ENCODE results near the gene GMNN.
"Not testable (repeated sequence)": the region's sequence is repeated elsewhere in the genome, so short reads cannot be mapped to it uniquely, and the experiment has no call there.

Gene GMNN

DNA sequence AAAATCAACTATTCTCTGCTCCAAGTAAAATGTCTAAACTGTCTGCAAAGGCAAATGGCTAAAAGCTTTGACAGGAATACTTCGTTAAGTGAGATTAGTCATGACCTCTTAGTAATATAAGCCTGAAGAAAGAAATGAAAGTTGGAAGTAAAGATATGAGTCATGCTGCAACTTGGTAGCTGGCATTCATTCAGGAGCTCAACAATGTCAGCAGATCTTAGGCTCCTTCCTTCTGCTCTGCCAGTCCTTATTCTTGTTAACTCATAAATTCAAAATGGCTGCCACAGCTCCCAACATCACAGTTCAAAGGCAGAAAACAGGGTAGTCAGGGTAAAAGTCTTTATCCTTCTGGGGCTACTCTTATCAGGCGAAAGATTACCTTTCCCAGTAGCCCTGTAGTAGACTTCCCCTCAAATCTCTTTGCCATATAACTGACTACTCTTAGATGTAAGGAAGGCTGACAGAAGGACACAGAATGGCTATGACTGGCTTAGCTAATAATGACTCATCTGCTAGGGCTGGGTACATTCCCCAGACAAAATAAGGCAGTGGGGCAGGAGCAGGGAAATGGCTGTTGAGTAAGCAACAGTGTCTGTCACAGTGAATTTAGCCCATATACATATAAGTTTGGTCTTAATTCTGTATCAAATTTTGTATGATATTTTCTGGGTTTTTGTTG lies 31.3 kb upstream of the GMNN start:
- H3K4me3 ChIP-seq (ENCODE audit: low read depth, low read length), result peak overlapping the region; percentile 17
- DNase-seq (ENCODE audit: low read depth), result peak; percentile 97
- no peak for TF ChIP-seq CTCF (conservative IDR thresholded peaks at IDR 0.05; ENCODE audit: low read depth, low read length)

DNA sequence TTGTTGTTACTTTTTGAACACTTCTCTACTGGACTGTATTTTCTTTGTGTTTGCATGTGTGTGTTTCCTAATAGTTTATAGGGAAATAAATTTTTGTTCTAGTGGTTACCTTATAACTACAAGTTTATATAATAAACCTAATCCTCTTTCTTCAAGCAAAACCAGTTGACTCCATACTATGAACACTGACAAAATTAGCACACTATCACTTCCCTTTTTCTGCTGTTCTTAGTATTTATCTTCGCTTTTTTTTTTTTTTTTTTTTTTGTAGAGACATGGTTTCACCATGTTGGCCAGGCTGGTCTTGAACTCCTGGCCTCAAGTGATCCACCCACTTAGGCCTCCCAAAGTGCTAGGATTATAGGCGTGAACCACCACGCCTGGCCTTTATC lies 30.8 kb upstream of the GMNN start:
- no peak for TF ChIP-seq CTCF (conservative IDR thresholded peaks at IDR 0.05; ENCODE audit: low read depth, low read length)
- DNase-seq (ENCODE audit: low read depth), result no peak
- no peak overlapping the region for H3K4me3 ChIP-seq (ENCODE audit: low read depth, low read length)

- TF ChIP-seq CTCF (conservative IDR thresholded peaks at IDR 0.05; ENCODE audit: low read depth, low read length), result no peak
- no peak for DNase-seq (ENCODE audit: low read depth)
- H3K4me3 ChIP-seq (ENCODE audit: low read depth, low read length), result no peak overlapping the region
Measured at GRCh38 chr6:24744911-24745310, 29.8 kb upstream of the GMNN start.

DNA sequence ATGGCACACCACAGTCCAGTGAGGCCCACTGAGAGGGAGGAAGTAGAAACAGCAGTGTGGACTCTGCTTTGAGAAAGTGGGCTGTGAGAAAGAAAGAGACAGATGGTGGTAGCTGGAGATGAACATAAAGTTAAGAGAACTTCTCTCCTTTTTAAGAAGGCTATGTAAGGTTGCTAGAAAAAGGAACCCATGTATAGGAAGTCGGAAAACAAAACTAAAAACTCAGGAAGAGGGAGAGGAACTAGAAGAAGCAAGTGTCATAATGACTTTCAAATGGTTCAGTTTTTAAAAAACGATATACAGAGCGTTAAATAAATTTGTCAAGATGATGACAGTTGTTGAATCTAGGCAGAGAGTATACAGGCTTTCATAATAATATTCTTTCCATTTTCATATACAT lies 25.4 kb upstream of the GMNN start:
- no peak for TF ChIP-seq CTCF (conservative IDR thresholded peaks at IDR 0.05; ENCODE audit: low read depth, low read length)
- no peak overlapping the region for H3K4me3 ChIP-seq (ENCODE audit: low read depth, low read length)
- no peak for DNase-seq (ENCODE audit: low read depth)

DNA sequence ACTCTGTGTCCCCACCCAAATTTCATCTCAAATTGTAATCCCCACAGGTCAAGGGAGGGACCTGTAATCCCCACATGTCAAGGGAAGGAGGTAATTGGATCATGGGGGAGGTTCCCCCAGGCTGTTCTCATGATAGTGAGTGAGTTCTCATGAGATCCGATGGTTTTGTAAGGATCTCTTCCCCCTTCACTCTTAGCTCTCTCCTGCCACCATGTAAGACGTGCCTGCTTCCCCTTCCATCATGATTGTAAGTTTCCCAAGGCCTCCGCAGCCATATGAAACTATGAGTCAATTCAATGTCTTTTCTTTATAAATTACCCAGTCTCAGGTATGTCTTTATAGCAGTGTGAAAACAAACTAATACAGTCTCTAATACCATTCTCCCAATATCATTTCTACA lies 23.9 kb upstream of the GMNN start:
- not testable (repeated sequence) for H3K4me3 ChIP-seq (ENCODE audit: low read depth, low read length); DNase-seq (ENCODE audit: low read depth)

DNA sequence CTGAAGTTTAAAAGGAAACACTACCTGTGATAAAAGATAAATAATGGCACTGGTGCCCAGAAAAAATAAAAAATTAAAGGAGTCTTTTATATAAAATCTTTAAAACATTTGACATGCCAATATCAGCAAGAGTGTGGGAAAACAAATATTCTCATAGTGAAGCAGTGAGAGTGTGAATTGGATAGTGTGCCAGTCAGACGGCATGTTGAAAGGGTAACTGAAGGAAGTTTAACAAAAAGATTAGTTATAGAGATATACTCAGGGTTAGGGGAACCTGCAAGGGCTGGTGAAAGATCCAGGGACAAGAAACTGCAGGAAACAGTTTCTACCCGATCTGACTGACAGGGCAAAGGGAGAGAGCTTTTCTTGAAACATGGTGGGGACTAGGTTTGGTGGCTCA lies 22.2 kb upstream of the GMNN start:
- no peak overlapping the region for H3K4me3 ChIP-seq (ENCODE audit: low read depth, low read length)
- no peak for DNase-seq (ENCODE audit: low read depth)
- no peak for TF ChIP-seq CTCF (conservative IDR thresholded peaks at IDR 0.05; ENCODE audit: low read depth, low read length)

DNA sequence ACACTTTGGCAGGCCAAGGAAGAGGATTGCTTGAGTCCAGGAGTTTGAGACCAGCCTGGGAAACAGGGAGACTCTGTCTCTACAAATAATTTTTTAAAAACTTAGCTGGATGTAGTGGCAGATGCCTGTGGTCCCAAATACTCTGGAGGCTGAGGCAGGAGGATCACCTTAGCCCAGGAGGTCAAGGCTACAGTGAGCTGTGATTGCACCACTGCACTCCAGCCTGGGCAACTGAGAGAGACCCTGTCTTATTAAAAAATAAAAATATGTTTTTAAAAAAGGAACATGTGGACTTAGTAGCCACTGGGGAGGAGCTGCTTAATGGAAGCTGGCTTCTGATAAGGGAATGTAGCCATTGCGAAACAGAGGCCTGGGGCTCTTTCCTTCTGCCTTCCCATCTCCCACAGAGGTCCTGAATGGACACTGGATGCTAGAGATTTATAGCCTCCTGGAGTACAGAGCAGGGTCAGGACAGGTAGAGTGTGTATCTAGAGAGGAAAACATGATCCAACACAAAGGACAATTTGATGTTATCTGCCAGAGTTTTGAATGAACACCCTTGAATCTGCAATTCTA lies 21.7 kb upstream of the GMNN start:
- DNase-seq (ENCODE audit: low read depth), result no peak
- TF ChIP-seq CTCF (conservative IDR thresholded peaks at IDR 0.05; ENCODE audit: low read depth, low read length), result no peak
- no peak overlapping the region for H3K4me3 ChIP-seq (ENCODE audit: low read depth, low read length)
